Neural crest cell (in vitro differentiated cells): Measurements from ENCODE around the gene PARVB. TPM values are rescaled to one million over a fixed set of nuclear protein-coding genes. Genes with fewer than 3 reads are reported as not detected.

ENCODE experiments used
- DNase-seq: peaks from one replicate; pipeline ENCODE4 v3.0.0; 2021; ENCODE audit warnings: low read depth, mixed read lengths, low spot score
- H3K27ac Mint-ChIP-seq: one replicate; pipeline ENCODE4 v1.8.0; 2021; ENCODE audit warnings: mild to moderate bottlenecking, mixed read lengths; ENCODE audit not compliant: unreplicated experiment
- H3K27me3 Mint-ChIP-seq: 2 replicates; pipeline ENCODE4 v1.8.0; 2021; ENCODE audit warnings: low read depth, mild to moderate bottlenecking, mixed read lengths
- H3K36me3 Mint-ChIP-seq: 2 replicates; pipeline ENCODE4 v1.8.0; 2021; ENCODE audit warnings: low read depth, mild to moderate bottlenecking, mixed read lengths
- H3K4me1 Mint-ChIP-seq: 2 replicates; pipeline ENCODE4 v1.8.0; 2021; ENCODE audit warnings: mixed read lengths
- H3K4me3 Mint-ChIP-seq: one replicate; pipeline ENCODE4 v1.8.0; 2021; ENCODE audit warnings: mild to moderate bottlenecking, mixed read lengths
- H3K9me3 Mint-ChIP-seq: 2 replicates; pipeline ENCODE4 v1.8.0; 2021; ENCODE audit warnings: mixed read lengths
- CTCF ChIP-seq: fragments of 200-600 bp; sonication (generic); conservative IDR thresholded peaks from 2 replicates; pipeline ENCODE4 v1.5.0; 2021; ENCODE audit warnings: antibody characterized with exemption, mild to moderate bottlenecking
- total RNA-seq: library from RNA; stranded (reverse); gene quantifications from 2 replicates; pipeline ENCODE4 v1.2.1, GENCODE V29; 2021

PARVB gene
- total RNA-seq, 1 donor from 2014 or later = 21.8 TPM

GRCh38 chr22:44091751-44092150 lies 67.6 kb downstream of the PARVB start:
- Mint-ChIP-seq H3K27me3 (no peaks in the 10 kb centered on the region), H3K27ac (no peak overlapping the region), H3K4me1 (peaks cover 12% of the 10 kb centered on the region), H3K9me3 (no peaks in the 10 kb centered on the region), H3K4me3 (no peak overlapping the region), H3K36me3 (no peaks in the 10 kb centered on the region)
- no peak for TF ChIP-seq CTCF
- DNase-seq = no peak

GRCh38 chr22:44092636-44093220 lies 68.6 kb downstream of the PARVB start:
- Mint-ChIP-seq H3K4me1 (peaks cover 5% of the 10 kb centered on the region), H3K27me3 (no peaks in the 10 kb centered on the region), H3K36me3 (no peaks in the 10 kb centered on the region), H3K4me3 (no peak overlapping the region), H3K9me3 (no peaks in the 10 kb centered on the region), H3K27ac (no peak overlapping the region)
- no peak for DNase-seq
- TF ChIP-seq CTCF = no peak

GRCh38 chr22:44093791-44094190 lies 69.7 kb downstream of the PARVB start:
- H3K27ac Mint-ChIP-seq = no peak overlapping the region
- DNase-seq = no peak
- no peaks in the 10 kb centered on the region for H3K27me3 Mint-ChIP-seq
- H3K9me3 Mint-ChIP-seq = no peaks in the 10 kb centered on the region
- no peak overlapping the region for H3K4me3 Mint-ChIP-seq
- TF ChIP-seq CTCF = no peak
- H3K36me3 Mint-ChIP-seq = no peaks in the 10 kb centered on the region
- H3K4me1 Mint-ChIP-seq = peaks cover 5% of the 10 kb centered on the region

- H3K27me3 Mint-ChIP-seq = no peaks in the 10 kb centered on the region
- H3K9me3 Mint-ChIP-seq = no peaks in the 10 kb centered on the region
- TF ChIP-seq CTCF = no peak
- H3K27ac Mint-ChIP-seq = no peak overlapping the region
- no peaks in the 10 kb centered on the region for H3K36me3 Mint-ChIP-seq
- H3K4me3 Mint-ChIP-seq = no peak overlapping the region
- peaks cover 5% of the 10 kb centered on the region for H3K4me1 Mint-ChIP-seq
- DNase-seq = no peak
Measured at GRCh38 chr22:44094751-44095302, 70.7 kb downstream of the PARVB start.

- no peaks in the 10 kb centered on the region for H3K27me3 Mint-ChIP-seq
- H3K36me3 Mint-ChIP-seq = no peaks in the 10 kb centered on the region
- no peak overlapping the region for H3K27ac Mint-ChIP-seq
- DNase-seq = no peak
- H3K4me1 Mint-ChIP-seq = no peaks in the 10 kb centered on the region
- no peak for TF ChIP-seq CTCF
- H3K9me3 Mint-ChIP-seq = no peaks in the 10 kb centered on the region
- no peak overlapping the region for H3K4me3 Mint-ChIP-seq
Measured at GRCh38 chr22:44096736-44097135, 72.6 kb downstream of the PARVB start.
